ENCODE measurements around the gene EBF4. TPM values are rescaled to one million over a fixed set of nuclear protein-coding genes. Genes with fewer than 3 reads are reported as not detected.

EBF4 gene
- total RNA-seq, 1 experiment from 2014 or later, result not detected

GRCh38 chr20:2654831-2655230 is 37.7 kb upstream of the EBF4 start:
- Mint-ChIP-seq H3K27ac (ENCODE audit: low read depth, unreplicated experiment) (peak overlapping the region; percentile 12), H3K27me3 (ENCODE audit: insufficient read depth, unreplicated experiment) (no peaks in the 10 kb centered on the region), H3K36me3 (ENCODE audit: insufficient read depth, unreplicated experiment) (peaks cover 63% of the 10 kb centered on the region), H3K4me3 (ENCODE audit: unreplicated experiment) (peak overlapping the region; percentile 87), H3K4me1 (ENCODE audit: insufficient read depth, unreplicated experiment) (peaks cover 23% of the 10 kb centered on the region), H3K9me3 (ENCODE audit: unreplicated experiment) (no peaks in the 10 kb centered on the region)
- no TSS peak for BruUV-seq (replicated peaks)
- intact Hi-C loops (cut with micrococcal nuclease), result no loop called here
- no peak for DNase-seq (ENCODE audit: unreplicated experiment)
- POLR2A ChIA-PET, result interaction anchor here (0.6 to 6.7 kb wide), 4 partner anchors 10 to 1750 kb away, joined by 3 to 241 read pairs (median 18); partner anchors contain the start of gene IDH3B
- TF ChIP-seq CTCF (IDR thresholded peaks at IDR 0.05; ENCODE audit: unreplicated experiment), result no peak
- CTCF ChIA-PET, result interaction anchor here (0.5 to 2.4 kb wide), 6 partner anchors 8 to 184 kb away, joined by 3 to 8 read pairs (median 4); partner anchors contain the start of gene SNRPB

- H3K36me3 Mint-ChIP-seq (ENCODE audit: insufficient read depth, unreplicated experiment), result peaks cover 66% of the 10 kb centered on the region
- H3K4me1 Mint-ChIP-seq (ENCODE audit: insufficient read depth, unreplicated experiment), result peaks cover 23% of the 10 kb centered on the region
- ChIA-PET CTCF (interaction anchor here (0.6 to 1.1 kb wide), 4 partner anchors 7 to 185 kb away, joined by 3 to 4 read pairs (median 3); partner anchors contain the start of gene SNRPB), POLR2A (interaction anchor here (0.5 to 6.7 kb wide), 3 partner anchors 9 to 217 kb away, joined by 3 to 241 read pairs (median 33); partner anchors contain the start of gene IDH3B)
- H3K27ac Mint-ChIP-seq (ENCODE audit: low read depth, unreplicated experiment), result peak overlapping the region; percentile 12
- no peak overlapping the region for H3K4me3 Mint-ChIP-seq (ENCODE audit: unreplicated experiment)
- intact Hi-C loops (cut with micrococcal nuclease), result no loop called here
- H3K9me3 Mint-ChIP-seq (ENCODE audit: unreplicated experiment), result no peaks in the 10 kb centered on the region
- no peak for DNase-seq (ENCODE audit: unreplicated experiment)
- TF ChIP-seq CTCF (IDR thresholded peaks at IDR 0.05; ENCODE audit: unreplicated experiment), result no peak
- H3K27me3 Mint-ChIP-seq (ENCODE audit: insufficient read depth, unreplicated experiment), result no peaks in the 10 kb centered on the region
- no TSS peak for BruUV-seq (replicated peaks)
Measured at GRCh38 chr20:2655331-2656116, 37.1 kb upstream of the EBF4 start.

- DNase-seq (ENCODE audit: unreplicated experiment), result no peak
- POLR2A ChIA-PET, result interaction anchor here (1.0 kb wide), 1 partner anchor 177 kb away, joined by 3 read pairs; no protein-coding TSS in a partner anchor
- Mint-ChIP-seq H3K27me3 (ENCODE audit: insufficient read depth, unreplicated experiment) (no peaks in the 10 kb centered on the region), H3K4me1 (ENCODE audit: insufficient read depth, unreplicated experiment) (peaks cover 24% of the 10 kb centered on the region), H3K9me3 (ENCODE audit: unreplicated experiment) (no peaks in the 10 kb centered on the region), H3K4me3 (ENCODE audit: unreplicated experiment) (no peak overlapping the region), H3K36me3 (ENCODE audit: insufficient read depth, unreplicated experiment) (peaks cover 76% of the 10 kb centered on the region), H3K27ac (ENCODE audit: low read depth, unreplicated experiment) (no peak overlapping the region)
- BruUV-seq (replicated peaks), result no TSS peak
- intact Hi-C loops (cut with micrococcal nuclease), result no loop called here
- no peak for TF ChIP-seq CTCF (IDR thresholded peaks at IDR 0.05; ENCODE audit: unreplicated experiment)
- CTCF ChIA-PET, result interaction anchor here (0.5 to 1.6 kb wide), 5 partner anchors 10 to 153 kb away, joined by 3 to 6 read pairs (median 3); no protein-coding TSS in a partner anchor
Measured at GRCh38 chr20:2656471-2657117, 36.0 kb upstream of the EBF4 start.

- Mint-ChIP-seq H3K27ac (ENCODE audit: low read depth, unreplicated experiment) (no peak overlapping the region), H3K27me3 (ENCODE audit: insufficient read depth, unreplicated experiment) (no peaks in the 10 kb centered on the region), H3K4me3 (ENCODE audit: unreplicated experiment) (no peak overlapping the region), H3K36me3 (ENCODE audit: insufficient read depth, unreplicated experiment) (peaks cover 82% of the 10 kb centered on the region), H3K4me1 (ENCODE audit: insufficient read depth, unreplicated experiment) (peaks cover 31% of the 10 kb centered on the region), H3K9me3 (ENCODE audit: unreplicated experiment) (no peaks in the 10 kb centered on the region)
- ChIA-PET CTCF (interaction anchor here (0.6 to 1.6 kb wide), 4 partner anchors 11 to 152 kb away, joined by 3 to 6 read pairs (median 3); no protein-coding TSS in a partner anchor), POLR2A (interaction anchor here (1.0 kb wide), 1 partner anchor 178 kb away, joined by 3 read pairs; no protein-coding TSS in a partner anchor)
- DNase-seq (ENCODE audit: unreplicated experiment), result no peak
- intact Hi-C loops (cut with micrococcal nuclease), result no loop called here
- BruUV-seq (replicated peaks), result no TSS peak
- TF ChIP-seq CTCF (IDR thresholded peaks at IDR 0.05; ENCODE audit: unreplicated experiment), result no peak
Measured at GRCh38 chr20:2657241-2657640, 35.3 kb upstream of the EBF4 start.

All from MCF 10A (cell line).